SK-N-SH treated with all-trans-retinoic acid at 6 μM for 48 hours (cell line): ENCODE data around the gene APOBEC4.

Experiments used
- ATAC-seq: fragments of 200-7000 bp; cut with Tn5 transposase; 3 replicates; pipeline ENCODE4 v1.9.1; 2020; ENCODE audit warnings: mild to moderate bottlenecking, moderate library complexity
- ARNTL ChIP-seq: fragments of 450-650 bp; formaldehyde crosslinking; IDR thresholded peaks from 2 replicates; pipeline ENCODE4 v1.5.0; 2020; ENCODE audit warnings: low read depth, mild to moderate bottlenecking, moderate library complexity, borderline replicate concordance
- BACH2 ChIP-seq: fragments of 250-450 bp; sonication (Bioruptor Pico); IDR thresholded peaks from 2 replicates; pipeline ENCODE4 v1.9.0; 2021; ENCODE audit warnings: mild to moderate bottlenecking, borderline replicate concordance
- CSDC2 ChIP-seq: fragments of 250-450 bp; sonication (Bioruptor Pico); IDR thresholded peaks from 2 replicates; pipeline ENCODE4 v1.5.0; 2020; ENCODE audit warnings: mild to moderate bottlenecking, moderate library complexity
- ISL1 ChIP-seq: fragments of 250-450 bp; sonication (Bioruptor Pico); IDR thresholded peaks from 2 replicates; pipeline ENCODE4 v2.1.2; 2022; ENCODE audit warnings: mild to moderate bottlenecking, moderate library complexity
- OSR1 ChIP-seq: fragments of 250-450 bp; sonication (Bioruptor Pico); IDR thresholded peaks from 2 replicates; pipeline ENCODE4 v1.8.0; 2022; ENCODE audit warnings: moderate library complexity, mild to moderate bottlenecking, inconsistent platforms
- SNAI2 ChIP-seq: fragments of 250-450 bp; sonication (Bioruptor Pico); IDR thresholded peaks from 2 replicates; pipeline ENCODE4 v1.5.0; 2020; ENCODE audit warnings: mild to moderate bottlenecking, moderate library complexity
- TCF4 ChIP-seq: fragments of 250-450 bp; sonication (Bioruptor Pico); IDR thresholded peaks from 2 replicates; pipeline ENCODE4 v1.8.0; 2021; ENCODE audit warnings: mild to moderate bottlenecking, moderate library complexity, borderline replicate concordance
- TOX ChIP-seq: fragments of 250-450 bp; sonication (Bioruptor Pico); IDR thresholded peaks from 2 replicates; pipeline ENCODE4 v1.8.0; 2021; ENCODE audit warnings: mild to moderate bottlenecking, moderate library complexity, borderline replicate concordance
- ZFP3 ChIP-seq: fragments of 250-450 bp; sonication (Bioruptor Pico); IDR thresholded peaks from 2 replicates; pipeline ENCODE4 v1.5.0; 2020; ENCODE audit warnings: mild to moderate bottlenecking, moderate library complexity
- ZFP30 ChIP-seq: fragments of 450-650 bp; formaldehyde crosslinking; IDR thresholded peaks from 2 replicates; pipeline ENCODE4 v1.5.0; 2022; ENCODE audit warnings: mild to moderate bottlenecking, moderate library complexity
- ZNF565 ChIP-seq: fragments of 450-650 bp; formaldehyde crosslinking; conservative IDR thresholded peaks from 2 replicates; pipeline ENCODE4 v1.5.0; 2020; ENCODE audit warnings: low read depth, mild to moderate bottlenecking, moderate library complexity
- ZNF70 ChIP-seq: fragments of 450-650 bp; formaldehyde crosslinking; IDR thresholded peaks from 2 replicates; pipeline ENCODE4 v1.5.0; 2020; ENCODE audit warnings: mild to moderate bottlenecking, moderate library complexity
- TF ChIP-seq, protein P1 (sequence below): fragments of 250-450 bp; sonication (Bioruptor Pico); IDR thresholded peaks from 2 replicates; pipeline ENCODE4 v1.8.0; 2020; ENCODE audit warnings: mild to moderate bottlenecking, moderate library complexity, borderline replicate concordance
- TF ChIP-seq, protein P2 (sequence below): fragments of 250-450 bp; sonication (Bioruptor Pico); IDR thresholded peaks from 2 replicates; pipeline ENCODE4 v1.5.1; 2020; ENCODE audit warnings: low read depth, mild to moderate bottlenecking, moderate library complexity

Gene APOBEC4

DNA sequence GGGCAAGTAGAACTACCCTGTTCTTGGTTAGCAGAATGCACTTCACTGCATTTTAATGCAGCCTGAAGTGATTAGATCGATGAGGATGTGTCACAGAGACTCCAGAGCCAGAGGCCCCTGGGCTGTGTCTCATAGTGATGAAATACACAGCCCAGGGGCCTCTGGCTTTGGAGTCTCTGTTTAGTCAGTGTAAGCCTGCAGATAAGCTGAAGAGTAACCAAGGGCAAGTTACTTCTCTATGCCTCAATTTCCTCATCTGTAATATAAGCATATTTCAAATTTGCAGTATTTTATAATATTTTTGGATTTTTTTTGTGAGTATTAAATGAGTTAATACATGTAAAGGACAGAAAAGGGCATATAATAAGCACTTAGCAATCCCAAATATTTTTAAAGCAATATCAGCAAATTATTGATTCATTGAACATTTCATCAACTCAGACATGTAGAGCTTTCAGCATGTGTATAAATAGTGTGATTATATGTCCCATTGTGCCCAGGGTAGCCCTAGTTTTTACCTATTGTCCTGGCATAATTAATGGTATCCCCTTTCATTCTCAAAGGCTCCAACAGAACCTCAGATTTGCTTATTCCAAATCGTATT is 23.6 kb upstream of the APOBEC4 start (continued):
- TF ChIP-seq, protein P1, sequence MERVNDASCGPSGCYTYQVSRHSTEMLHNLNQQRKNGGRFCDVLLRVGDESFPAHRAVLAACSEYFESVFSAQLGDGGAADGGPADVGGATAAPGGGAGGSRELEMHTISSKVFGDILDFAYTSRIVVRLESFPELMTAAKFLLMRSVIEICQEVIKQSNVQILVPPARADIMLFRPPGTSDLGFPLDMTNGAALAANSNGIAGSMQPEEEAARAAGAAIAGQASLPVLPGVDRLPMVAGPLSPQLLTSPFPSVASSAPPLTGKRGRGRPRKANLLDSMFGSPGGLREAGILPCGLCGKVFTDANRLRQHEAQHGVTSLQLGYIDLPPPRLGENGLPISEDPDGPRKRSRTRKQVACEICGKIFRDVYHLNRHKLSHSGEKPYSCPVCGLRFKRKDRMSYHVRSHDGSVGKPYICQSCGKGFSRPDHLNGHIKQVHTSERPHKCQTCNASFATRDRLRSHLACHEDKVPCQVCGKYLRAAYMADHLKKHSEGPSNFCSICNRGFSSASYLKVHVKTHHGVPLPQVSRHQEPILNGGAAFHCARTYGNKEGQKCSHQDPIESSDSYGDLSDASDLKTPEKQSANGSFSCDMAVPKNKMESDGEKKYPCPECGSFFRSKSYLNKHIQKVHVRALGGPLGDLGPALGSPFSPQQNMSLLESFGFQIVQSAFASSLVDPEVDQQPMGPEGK (CRISPR knock-in tag) = no peak
- TF ChIP-seq BACH2 (no peak), TOX (CRISPR knock-in tag) (no peak)
- TF ChIP-seq, protein P2, sequence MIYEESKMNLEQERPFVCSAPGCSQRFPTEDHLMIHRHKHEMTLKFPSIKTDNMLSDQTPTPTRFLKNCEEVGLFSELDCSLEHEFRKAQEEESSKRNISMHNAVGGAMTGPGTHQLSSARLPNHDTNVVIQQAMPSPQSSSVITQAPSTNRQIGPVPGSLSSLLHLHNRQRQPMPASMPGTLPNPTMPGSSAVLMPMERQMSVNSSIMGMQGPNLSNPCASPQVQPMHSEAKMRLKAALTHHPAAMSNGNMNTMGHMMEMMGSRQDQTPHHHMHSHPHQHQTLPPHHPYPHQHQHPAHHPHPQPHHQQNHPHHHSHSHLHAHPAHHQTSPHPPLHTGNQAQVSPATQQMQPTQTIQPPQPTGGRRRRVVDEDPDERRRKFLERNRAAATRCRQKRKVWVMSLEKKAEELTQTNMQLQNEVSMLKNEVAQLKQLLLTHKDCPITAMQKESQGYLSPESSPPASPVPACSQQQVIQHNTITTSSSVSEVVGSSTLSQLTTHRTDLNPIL (CRISPR knock-in tag) = no peak
- TF ChIP-seq, all 23 proteins: peak for 0

DNA sequence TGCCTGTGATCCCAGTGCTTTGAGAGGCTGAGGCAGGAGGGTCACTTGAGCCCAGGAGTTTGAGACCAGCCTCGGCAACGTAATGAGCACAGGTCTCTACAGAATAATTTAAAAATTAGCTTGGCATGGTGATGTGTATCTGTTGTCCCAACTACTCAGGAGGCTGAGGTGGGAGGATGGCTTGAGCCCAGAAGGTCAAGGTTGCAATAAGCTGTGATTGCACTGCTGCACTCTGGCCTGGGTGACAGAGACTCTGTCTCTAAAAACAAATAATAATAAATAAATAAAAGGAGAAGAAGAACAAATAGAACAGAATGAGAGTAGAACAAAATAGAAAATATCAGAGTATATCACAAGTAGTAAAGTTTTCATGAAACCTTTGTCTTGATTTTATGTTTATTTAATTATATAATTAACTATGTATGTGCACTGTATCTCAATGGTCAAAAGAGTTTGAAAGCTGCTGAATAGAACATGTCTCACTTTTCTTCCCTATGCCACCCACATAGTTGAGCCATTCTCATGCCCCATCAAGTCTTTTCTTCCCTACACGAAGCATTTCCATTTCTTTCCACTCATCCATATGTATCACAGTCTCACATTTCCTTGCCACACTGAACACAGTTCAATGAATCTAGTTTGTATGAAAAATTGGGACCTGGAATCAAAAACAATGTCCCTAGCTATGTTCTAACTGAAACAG is 22.9 kb upstream of the APOBEC4 start:
- TF ChIP-seq ZFP30 (CRISPR knock-in tag) (no peak), ARNTL (CRISPR knock-in tag) (no peak), ZNF70 (CRISPR knock-in tag) (no peak)
- TF ChIP-seq, protein P1 (CRISPR knock-in tag) = no peak
- no peak; the same call in 1 of the 3 replicates for ATAC-seq

DNA sequence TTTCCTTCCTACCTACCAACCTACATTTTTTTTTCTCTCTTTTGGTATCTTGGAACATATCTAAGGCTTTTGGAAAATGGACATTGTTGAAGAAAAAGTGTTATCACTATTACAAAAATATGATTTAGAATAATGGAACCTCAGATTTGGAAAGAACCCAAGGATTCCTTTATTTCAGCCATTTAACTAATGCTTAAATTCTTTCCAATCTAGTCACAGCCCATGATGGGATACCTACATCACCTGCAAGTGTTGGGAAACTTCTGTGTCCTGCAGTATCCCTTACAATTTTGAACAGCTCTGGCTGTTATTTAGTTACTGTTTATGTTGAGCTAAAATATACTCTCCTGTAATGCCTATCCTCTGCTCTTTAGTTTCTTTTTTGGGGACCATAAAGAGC is 22.3 kb upstream of the APOBEC4 start:
- TF ChIP-seq ISL1 (CRISPR knock-in tag) = peak; percentile 59; the same call in 1 of the 2 replicates
- TF ChIP-seq ZNF565 (CRISPR knock-in tag) = no peak
- ATAC-seq = no peak

DNA sequence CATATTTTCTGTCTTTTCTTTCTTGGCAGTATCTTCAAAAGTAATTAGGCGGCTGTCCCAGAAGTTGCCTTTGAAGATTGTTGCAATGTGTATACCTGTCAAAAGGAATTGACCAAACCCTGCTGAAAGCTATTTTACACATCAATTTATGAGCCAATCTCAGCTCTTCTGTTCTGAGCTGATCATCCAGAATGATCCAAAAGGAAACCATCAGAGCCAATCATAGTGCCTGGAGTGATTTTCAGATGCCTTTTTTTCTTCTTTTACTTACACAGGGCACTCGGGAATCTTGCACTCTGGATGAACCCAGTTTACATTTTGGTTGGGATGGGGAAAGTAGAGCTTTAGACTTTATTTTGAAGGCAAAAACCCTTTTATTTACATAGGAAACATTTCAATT is 21.8 kb upstream of the APOBEC4 start:
- TF ChIP-seq ZFP30 (CRISPR knock-in tag) (no peak), SNAI2 (no peak), ZFP3 (CRISPR knock-in tag) (no peak), CSDC2 (CRISPR knock-in tag) (no peak)
- TF ChIP-seq, protein P1 (CRISPR knock-in tag) = no peak
- no peak for ATAC-seq

DNA sequence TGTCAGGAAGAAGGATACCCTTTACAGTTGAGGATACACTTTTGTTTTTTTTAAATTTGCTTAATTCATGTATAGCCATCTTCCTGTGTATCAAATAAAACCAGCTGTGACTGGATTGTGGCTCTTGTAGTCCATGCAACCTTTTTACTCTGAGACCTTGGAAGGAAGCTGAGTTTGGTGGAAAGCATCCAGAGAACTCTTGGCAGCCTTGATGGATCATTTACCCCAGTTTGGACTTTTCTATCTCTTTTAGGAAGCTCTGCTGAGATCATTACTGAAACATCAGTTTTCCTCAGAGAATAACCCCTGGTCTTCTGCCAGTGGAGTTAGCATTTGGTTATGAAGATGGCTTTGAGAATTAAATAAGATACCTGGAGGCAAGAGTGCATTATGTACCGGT is 21.2 kb upstream of the APOBEC4 start:
- ATAC-seq = no peak
- no peak for TF ChIP-seq TCF4 (CRISPR knock-in tag)
- no peak for TF ChIP-seq OSR1 (CRISPR knock-in tag)
- TF ChIP-seq ISL1 (CRISPR knock-in tag) = no peak
- TF ChIP-seq, protein P2 (CRISPR knock-in tag) = no peak
- TF ChIP-seq ZNF70 (CRISPR knock-in tag) = no peak
- TF ChIP-seq CSDC2 (CRISPR knock-in tag) = no peak
- TF ChIP-seq, all 23 proteins: peak for 0
